Medulla oblongata (tissue), 1 donor: ENCODE data around the gene AHSG.
"Not testable (repeated sequence)": the region's sequence is repeated elsewhere in the genome, so short reads cannot be mapped to it uniquely, and the experiment has no call there.

Source experiments
- DNase-seq: peaks from one replicate; pipeline ENCODE4 v3.0.0-alpha.2; 2015; ENCODE audit errors: extremely low spot score

Gene AHSG

DNA sequence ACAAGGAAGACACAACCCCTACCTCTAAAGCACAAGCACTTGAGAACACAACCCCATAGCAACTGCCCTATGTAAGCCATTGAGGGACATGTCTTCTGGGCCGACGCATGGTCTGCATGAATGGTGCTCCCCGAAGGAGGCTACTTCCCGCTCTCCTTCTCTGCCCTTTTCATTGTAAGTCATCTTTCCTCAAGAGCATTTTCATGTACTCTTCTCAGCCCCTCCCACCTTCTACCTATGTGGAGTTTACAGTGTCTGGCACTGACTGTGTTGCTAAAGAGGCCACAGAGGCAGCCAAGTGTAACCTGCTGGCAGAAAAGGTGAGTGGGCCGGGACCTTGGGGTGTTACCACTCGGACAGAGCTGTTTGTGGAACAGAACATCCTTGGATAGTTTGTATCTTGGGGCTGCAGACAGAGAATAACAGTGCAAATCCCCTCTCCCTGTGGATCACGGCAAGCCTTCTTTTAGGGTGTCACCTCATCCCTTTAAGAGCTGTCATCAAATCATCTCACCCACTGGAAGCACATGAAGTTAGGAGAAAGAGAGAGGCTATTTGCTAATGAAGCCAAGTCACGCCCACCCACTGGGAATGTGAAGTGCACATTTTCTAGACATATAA lies 5.6 kb downstream of the AHSG start:
- no peak for DNase-seq

DNA sequence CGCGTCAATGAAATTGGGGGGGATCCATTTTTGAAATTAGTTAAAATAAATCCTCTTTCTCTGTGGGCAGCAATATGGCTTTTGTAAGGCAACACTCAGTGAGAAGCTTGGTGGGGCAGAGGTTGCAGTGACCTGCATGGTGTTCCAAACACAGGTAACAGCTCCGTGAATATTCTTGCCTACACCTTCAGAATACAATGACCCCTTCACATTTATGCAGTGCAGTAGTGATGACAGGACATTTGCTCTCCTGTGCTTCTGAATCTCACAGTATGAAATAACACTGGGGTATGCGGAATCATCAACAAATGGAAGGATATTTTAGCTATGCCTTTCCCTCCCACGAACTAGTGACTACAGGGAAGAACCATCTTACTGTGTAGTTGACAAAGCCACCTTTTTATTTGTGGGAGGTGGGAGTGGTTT lies 6.9 kb downstream of the AHSG start:
- no peak for DNase-seq

DNA sequence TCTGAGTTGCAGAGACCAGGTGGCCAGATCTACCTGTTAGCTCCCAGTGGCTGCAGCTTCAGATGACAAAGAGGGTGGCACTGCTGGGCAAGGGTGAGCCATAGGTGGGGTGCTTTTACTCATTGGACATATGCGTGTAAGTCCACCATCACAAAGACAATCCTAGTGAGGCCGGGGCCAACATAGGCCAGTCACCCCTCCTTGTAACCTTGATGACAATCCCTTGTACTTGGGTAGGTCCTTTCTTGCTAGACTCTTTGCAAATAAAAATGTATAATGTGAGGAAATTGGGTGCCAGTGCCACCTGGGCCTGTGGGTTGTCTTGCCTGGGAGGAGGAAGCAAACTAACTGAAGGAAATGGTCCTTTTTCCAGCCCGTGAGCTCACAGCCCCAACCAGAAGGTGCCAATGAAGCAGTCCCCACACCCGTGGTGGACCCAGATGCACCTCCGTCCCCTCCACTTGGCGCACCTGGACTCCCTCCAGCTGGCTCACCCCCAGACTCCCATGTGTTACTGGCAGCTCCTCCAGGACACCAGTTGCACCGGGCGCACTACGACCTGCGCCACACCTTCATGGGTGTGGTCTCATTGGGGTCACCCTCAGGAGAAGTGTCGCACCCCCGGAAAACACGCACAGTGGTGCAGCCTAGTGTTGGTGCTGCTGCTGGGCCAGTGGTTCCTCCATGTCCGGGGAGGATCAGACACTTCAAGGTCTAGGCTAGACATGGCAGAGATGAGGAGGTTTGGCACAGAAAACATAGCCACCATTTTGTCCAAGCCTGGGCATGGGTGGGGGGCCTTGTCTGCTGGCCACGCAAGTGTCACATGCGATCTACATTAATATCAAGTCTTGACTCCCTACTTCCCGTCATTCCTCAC lies 7.6 kb downstream of the AHSG start:
- DNase-seq = no peak

DNA sequence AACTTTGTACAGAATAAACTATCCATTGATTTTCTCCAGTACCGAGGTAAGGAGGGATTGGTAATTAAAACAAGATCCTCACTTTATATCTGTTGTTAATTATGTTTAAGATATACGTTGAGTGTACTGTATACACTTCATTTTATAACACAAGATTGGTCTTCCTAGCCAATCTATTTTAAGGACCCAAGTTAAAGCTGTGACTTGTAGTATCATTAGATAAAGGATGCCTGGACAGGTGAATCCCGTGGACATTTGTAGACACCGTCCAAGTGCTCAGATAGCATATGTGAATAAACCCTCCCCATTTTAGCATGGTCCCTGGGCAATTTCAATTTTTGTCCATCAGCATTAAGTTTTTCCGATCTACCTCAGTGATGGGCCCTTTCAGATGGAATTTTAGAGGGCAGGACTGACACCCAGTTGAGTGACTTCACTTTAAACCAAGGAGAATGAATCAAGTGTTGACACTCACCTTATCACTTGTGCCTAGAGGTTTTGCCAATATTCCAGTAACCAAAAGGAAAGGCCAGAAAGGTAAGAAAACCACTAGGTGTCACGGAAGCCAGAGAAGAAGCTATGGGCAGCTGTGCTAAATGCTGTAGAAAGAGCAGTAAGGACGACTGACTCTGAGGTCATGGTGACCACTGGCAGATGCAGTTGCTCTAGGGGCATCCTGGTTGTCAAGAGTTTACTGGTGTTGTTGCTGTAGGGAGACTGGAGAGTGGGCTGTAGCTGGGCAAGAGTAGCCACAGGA lies 9.2 kb downstream of the AHSG start:
- DNase-seq = no peak

DNA sequence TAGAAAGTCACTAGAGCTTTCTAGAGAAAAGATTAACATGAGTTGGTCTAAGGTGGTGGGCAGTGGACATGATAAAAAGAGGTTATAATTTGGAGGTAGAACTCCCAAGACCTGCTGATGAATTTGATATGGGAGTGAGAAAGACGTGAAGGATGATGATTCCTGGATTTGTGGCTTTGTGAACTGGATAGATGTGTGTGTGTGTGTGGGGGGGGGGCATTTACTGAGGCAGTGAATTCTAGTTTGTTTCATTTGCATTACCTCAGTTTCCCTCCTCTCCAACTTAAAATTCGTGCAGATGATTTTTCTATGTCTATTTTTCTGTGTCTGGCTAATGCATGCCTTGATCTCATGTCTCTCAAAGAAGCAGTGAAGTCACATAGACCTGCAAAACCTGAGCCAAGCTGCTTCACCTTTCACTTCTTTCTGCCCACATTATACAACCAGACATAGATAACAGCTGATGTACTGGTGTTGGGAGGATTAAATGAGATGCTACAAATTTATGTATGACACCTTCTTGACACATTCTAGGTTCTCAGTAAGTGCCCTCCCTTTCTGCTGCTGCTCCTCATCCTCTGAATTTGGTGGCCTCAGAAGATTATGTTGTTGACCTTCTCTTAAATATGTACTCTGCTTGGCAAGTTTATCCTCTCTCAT lies 9.9 kb downstream of the AHSG start:
- no peak for DNase-seq

DNA sequence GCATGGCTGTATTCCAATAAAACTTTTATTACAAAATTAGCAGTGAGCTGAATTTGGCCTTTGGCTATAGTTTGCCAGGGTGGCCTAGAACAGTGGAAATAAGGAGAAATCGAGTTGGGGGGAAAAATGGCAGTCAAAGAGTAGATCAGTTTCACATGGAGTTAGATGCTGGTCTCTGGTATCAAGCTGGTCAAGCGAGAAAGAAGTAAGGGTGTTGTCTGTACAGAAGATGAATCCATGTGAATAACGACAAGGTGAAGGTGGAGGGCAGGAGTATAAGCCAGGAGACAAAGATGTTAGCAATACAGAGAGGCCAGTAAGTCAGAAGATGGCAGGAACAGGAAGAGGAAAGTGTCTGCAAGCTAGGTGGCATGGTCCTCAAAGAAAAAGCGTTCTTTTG lies 11.7 kb downstream of the AHSG start:
- no peak for DNase-seq

DNA sequence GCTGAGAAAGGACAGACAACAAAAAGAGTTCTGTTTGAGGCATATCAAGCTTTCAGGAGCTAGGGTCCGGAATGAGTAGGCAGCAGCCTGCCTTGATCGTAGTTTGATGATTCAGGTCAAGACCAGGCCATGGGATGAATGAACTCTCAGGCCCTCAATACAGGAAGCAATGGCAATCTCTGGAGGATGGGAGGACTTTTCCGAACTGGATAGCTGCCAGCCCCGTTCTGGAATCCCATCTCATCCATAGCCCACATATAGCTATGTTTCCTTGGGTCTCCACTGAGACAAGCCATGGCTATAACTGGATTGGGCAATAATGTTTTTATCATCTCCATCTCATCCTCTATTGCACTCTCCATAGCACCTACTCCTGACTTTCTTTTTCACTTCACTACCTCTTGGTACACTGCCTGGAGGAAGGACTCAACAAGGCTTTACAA lies 12.8 kb downstream of the AHSG start:
- no peak for DNase-seq

DNA sequence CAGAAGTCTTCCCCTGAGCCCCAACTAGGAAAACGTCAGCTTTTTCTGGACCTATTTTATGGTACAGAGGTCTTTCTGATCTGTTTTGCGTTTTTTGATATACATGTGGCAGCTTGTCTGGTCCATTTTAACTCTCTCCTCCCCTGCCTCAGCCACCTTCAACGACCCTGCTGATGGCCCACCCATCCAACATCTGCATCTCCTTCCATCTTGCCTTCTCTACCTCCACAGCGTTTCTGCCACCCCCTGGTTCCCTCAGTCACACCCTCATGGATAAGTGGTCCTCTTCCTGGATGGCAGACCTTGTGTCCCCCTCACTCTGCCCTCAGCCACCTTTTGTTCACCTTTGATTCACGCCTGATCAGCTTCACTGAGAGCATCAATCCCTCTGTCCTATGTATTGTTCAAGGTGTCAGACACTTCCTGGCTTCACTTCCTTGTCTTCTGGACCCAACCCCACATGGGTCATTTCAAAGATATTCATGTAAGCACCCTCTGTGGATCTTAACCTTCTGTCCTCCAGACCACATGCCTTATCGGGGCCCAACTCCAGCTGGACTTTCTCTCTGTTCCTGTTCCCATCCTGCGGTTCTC lies 13.5 kb downstream of the AHSG start:
- DNase-seq = no peak

DNA sequence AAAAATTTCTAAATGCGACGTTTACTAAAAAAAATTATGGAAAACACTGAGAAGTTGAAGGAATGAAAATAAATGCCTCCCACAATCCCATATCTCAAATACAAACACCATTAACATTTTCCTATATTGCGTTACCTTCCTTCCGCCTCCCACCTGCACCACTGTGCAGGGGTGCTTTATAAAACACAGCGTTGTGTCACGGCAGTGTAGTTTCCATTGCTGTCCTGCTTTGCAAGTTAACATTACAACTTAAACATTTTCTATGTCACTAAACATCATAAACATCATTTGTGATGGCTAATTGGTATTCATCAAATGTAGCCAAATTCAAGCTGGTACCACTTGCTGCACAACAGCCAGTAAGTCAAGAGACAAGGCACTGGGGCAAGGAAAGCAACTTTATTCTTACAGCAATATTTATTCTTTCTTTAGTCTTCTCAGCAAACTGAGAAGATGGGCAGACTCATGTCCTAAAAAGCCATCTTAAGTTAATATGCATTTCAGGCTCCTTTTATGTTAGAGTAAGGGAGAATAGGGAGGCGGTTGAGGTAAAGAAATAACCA lies 15.1 kb downstream of the AHSG start:
- DNase-seq = no peak

DNA sequence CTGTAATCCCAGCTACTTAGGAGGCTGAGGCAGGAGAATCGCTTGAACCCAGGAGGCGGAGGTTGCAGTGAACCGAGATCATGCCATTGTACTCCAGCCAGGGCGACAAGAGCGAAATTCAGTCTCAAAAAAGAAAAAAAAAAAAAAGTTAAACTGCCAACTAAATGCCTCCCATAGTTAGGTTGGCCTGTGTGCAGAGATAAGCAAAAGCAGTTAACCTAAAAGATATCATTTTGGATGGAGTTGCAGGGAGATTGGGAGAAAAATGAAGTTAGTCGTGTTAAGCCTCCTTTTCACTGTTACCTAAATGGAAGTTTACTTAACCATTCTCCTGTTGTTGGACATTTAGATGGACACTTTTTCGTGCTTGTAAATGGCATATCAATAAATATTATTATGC lies 15.9 kb downstream of the AHSG start:
- DNase-seq = no peak

DNA sequence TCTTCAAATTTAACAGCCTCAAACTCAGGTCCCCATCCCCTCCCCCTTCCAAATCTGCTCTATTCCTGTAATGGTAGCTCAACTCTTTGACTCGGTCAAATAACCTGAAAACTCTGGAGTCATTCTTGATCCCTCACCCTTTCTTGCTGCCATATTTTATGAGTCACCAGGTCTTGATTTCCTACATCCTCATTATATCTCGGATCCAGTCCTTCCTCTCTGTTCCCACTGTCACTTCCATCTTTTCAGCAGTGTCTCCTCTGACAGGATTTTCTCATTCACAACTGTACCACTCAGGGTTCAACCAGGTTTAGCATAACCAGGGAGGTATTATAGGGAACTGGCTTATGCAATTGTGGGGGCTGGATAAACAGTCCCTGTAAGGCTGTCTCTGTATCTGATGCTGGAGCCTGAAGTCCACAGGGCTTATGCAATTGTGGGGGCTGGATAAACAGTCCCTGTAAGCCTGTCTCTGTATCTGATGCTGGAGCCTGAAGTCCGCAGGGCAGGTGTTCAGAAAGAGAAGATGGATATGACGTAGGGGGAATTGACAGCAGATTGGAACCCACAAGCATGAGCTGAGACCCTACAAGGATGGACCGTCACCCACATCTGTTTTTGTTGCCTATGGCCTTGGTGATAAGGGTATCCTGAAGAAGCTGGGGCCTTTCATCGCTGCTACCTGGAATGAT lies 18.2 kb downstream of the AHSG start:
- no peak for DNase-seq

DNA sequence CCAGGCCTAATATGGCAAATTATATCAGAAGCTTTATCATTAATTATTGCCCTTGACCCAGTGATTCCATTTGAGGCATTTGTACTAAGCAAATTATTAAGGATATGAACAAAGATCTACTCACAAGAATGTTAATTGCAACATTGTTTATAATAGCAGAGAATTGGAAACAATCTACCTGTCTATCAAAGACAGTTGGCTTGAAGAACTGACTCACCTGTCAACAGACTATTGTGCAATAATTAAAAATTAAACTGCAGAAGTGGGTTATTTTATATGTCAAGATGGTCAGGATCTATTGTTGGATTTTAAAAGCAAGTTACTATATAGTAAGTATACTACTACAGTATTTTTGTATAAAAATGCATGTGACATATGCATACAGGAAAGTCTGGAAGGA lies 20.6 kb downstream of the AHSG start:
- no peak for DNase-seq

DNA sequence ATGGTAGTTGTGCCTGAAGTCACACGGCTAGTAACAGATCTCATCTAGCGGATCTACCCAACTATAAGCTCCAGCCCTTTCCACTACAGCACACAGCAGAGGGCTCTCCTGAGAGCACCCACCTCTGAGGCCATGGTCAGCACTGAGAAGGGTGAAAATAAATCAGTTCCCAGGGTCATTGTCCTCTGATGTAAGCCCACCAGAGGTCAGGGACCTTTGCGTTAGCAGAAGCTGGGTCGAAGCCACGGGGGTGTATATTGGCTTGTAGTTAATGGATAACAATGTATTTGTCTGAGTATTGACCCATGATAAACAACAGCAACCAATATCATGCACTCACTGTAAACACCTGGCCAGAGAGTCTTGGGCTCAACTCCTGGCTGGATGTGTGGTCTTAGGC lies 21.3 kb downstream of the AHSG start:
- DNase-seq = not testable (repeated sequence)

DNA sequence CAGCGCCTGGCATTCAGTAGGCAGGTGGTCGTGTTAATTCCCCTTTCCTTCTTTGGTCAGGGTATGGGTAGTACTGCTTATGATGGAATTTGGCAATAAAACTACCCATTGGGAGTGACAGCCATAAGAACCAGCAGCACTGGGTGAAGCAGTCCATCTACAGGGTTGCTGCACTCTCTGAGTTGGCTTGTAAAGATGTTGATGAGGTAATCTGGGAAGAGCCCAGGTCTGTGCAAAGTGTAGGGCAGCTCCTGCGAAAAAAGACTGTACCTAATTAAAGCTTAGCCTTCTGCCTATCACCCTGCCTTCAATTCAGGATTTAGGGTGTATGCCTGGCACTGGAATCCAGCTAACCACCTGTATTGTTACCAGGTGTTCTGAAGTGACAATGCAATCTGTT lies 22.7 kb downstream of the AHSG start:
- no peak for DNase-seq

DNA sequence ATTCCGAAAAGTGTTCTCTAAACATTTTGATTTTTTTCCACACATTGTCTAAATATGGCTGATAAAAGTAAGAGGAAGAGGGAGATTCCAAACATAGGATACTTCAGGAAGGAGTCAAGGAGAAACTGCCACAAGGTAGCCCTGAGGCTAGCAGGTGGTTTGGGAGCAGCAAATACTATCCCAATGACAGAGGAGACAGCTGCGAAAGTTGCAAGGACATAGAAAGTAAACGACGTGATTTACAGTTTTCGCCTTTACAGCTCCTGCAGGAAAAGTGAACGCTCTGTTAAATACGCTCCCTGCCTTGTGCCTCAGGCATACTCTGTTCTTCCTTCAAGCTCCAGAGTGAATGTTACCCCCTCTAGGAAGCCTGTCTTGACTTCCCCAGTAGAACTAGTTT lies 23.7 kb downstream of the AHSG start:
- no peak for DNase-seq

DNA sequence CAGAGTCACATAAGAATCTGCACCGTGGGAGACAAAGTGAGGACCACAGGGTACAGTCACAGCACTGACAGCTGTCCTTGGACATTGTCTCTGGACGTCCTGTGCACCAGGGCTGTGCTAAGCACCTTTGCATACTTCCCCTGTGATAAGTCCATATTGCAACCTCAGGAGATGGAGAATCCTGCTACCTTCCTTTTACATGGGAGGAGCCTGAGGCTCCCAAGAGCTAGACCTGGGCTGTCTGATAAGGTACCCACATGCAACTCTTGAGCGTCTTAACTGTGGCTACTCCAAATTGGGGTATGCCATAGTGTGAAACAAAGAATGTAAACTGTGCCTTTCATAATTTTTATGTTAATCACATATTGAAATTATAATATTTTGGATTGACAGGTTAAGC lies 24.8 kb downstream of the AHSG start:
- no peak for DNase-seq

DNA sequence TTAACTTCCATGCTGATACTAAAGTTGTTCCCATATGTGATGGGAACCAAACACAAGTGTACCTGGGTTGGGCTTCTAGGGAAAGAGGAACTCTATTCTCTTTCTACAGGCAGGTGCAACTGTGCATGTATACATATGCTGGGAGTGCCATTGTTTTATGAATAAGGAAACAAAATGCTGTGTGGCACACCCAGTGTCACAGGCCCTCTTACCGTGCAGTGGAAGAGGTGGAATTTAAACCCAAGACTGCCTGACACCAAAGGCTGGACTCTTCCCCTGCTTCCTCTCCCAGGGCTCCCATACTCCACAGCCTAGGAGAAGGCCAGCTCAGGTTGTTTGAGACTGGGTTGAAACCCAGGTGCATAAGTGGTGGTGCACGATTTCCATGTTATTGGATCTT lies 25.4 kb downstream of the AHSG start:
- DNase-seq = no peak

DNA sequence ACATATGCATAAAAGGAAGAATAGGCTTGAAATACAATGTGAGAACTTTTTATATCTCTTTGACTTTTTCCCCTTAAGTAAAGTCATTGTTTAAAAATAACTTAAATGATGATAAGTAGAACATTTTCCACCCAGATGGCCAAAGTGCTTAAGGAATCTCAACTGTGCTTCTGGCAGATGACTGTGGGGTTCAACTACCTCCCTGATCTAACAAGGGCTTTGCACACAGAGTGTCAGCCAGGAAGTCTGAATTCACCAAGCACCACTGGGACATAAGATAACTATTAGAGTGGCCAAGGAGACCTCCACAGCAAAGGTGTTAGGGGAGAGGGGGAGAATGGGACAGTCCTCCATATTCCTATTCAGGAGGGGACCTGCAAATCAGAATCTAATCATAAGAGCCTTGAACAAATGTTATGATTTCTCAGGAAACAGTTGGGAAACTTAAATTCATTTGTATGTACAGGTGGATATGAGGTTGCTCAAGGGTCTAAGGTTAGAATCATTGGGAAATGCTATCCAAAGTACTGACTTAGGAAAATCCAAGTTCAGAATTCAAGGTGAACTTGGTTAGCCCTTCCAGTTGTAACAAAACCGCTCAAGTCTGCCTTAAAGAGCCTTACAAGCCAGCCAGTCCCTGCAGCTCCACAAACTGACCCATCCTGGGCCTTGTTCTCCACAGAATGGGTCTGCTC lies 27.1 kb downstream of the AHSG start, which contains the start of gene FETUB:
Gene FETUB, plus strand, starts transcription at position 622 of the 695 bp plus-strand sequence. Its CDS starts 62 bp downstream, at position 684.
- no peak for DNase-seq

DNA sequence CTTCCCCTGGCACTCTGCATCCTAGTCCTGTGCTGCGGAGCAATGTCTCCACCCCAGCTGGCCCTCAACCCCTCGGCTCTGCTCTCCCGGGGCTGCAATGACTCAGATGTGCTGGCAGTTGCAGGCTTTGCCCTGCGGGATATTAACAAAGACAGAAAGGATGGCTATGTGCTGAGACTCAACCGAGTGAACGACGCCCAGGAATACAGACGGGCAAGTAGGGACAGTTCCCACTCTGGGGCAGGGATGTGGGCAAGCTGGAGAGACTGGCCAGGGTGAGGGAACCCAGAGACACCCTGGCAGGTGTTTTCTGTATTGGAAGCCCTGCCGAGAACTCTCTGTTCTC lies 27.6 kb downstream of the AHSG start:
- peak; percentile 17 for DNase-seq

DNA sequence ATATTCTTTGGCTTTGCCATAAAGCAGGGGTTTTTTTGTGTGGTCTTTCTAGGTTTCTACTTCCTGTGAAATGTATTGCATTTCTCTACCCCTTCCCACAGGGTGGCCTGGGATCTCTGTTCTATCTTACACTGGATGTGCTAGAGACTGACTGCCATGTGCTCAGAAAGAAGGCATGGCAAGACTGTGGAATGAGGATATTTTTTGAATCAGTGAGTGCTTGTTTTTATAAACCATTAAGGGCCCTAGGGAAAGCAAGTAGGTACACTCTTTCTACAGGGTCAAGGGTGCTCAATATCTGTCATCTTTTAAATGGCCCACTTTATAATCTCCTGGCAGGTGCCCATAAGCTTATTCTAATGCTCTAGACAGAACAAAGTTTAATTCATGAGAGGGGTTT lies 28.1 kb downstream of the AHSG start:
- DNase-seq = peak; percentile 5
